Measurements from ENCODE around the gene B4GALT7.

Gene B4GALT7

GRCh38 chr5:177576169-177576568 is 23.8 kb upstream of the B4GALT7 start:
- TF ChIP-seq CTCF (IDR thresholded peaks at IDR 0.05; ENCODE audit: insufficient read depth, low read depth, low read length, missing control alignments) = peak; percentile 37
- peak; percentile 65 for DNase-seq (ENCODE audit: low read depth)
- no peak overlapping the region for H3K4me3 ChIP-seq (ENCODE audit: low read length)

- no peak for TF ChIP-seq CTCF (IDR thresholded peaks at IDR 0.05; ENCODE audit: insufficient read depth, low read depth, low read length, missing control alignments)
- H3K4me3 ChIP-seq (ENCODE audit: low read length) = no peak overlapping the region
- no peak for DNase-seq (ENCODE audit: low read depth)
Measured at GRCh38 chr5:177578316-177578715, 21.6 kb upstream of the B4GALT7 start.

- no peak for DNase-seq (ENCODE audit: low read depth)
- H3K4me3 ChIP-seq (ENCODE audit: low read length) = no peak overlapping the region
- no peak for TF ChIP-seq CTCF (IDR thresholded peaks at IDR 0.05; ENCODE audit: insufficient read depth, low read depth, low read length, missing control alignments)
Measured at GRCh38 chr5:177588413-177588909, 11.5 kb upstream of the B4GALT7 start.

- DNase-seq (ENCODE audit: low read depth) = no peak
- no peak overlapping the region for H3K4me3 ChIP-seq (ENCODE audit: low read length)
- no peak for TF ChIP-seq CTCF (IDR thresholded peaks at IDR 0.05; ENCODE audit: insufficient read depth, low read depth, low read length, missing control alignments)
Measured at GRCh38 chr5:177590406-177590805, 9.5 kb upstream of the B4GALT7 start.

- DNase-seq (ENCODE audit: low read depth) = no peak
- no peak for TF ChIP-seq CTCF (IDR thresholded peaks at IDR 0.05; ENCODE audit: insufficient read depth, low read depth, low read length, missing control alignments)
- no peak overlapping the region for H3K4me3 ChIP-seq (ENCODE audit: low read length)
Measured at GRCh38 chr5:177591690-177592009, 8.3 kb upstream of the B4GALT7 start.

GRCh38 chr5:177592010-177592834 is 7.7 kb upstream of the B4GALT7 start, which contains the start of gene TMED9:
Gene TMED9 (plus strand): TSS chr5:177592203. CDS start chr5:177592215, 12 bp downstream.
- no peak for TF ChIP-seq CTCF (IDR thresholded peaks at IDR 0.05; ENCODE audit: insufficient read depth, low read depth, low read length, missing control alignments)
- DNase-seq (ENCODE audit: low read depth) = peak; percentile 94
- H3K4me3 ChIP-seq (ENCODE audit: low read length) = peak within 1 kb of the TSS; percentile 96

- peak overlapping the region; percentile 96 for H3K4me3 ChIP-seq (ENCODE audit: low read length)
- TF ChIP-seq CTCF (IDR thresholded peaks at IDR 0.05; ENCODE audit: insufficient read depth, low read depth, low read length, missing control alignments) = no peak
Measured at GRCh38 chr5:177592905-177593304, 7.0 kb upstream of the B4GALT7 start.

More at GRCh38 chr5:177592905-177593304, 7.0 kb upstream of the B4GALT7 start:
- DNase-seq (ENCODE audit: low read depth) = no peak

Measured in epithelial cell of esophagus (primary cell).